SK-N-SH treated with all-trans-retinoic acid at 6 μM for 48 hours (cell line): ENCODE data around the gene DHRS12.

ENCODE experiments used
- ARNTL ChIP-seq: fragments of 450-650 bp; formaldehyde crosslinking; IDR thresholded peaks from 2 replicates; pipeline ENCODE4 v1.5.0; 2020; ENCODE audit warnings: low read depth, mild to moderate bottlenecking, moderate library complexity, borderline replicate concordance
- CREB5 ChIP-seq: fragments of 250-450 bp; sonication (Bioruptor Pico); IDR thresholded peaks from 2 replicates; pipeline ENCODE4 v1.5.1; 2020; ENCODE audit warnings: low read depth, mild to moderate bottlenecking, moderate library complexity
- CSRNP3 ChIP-seq: fragments of 250-450 bp; sonication (Bioruptor Pico); IDR thresholded peaks from 2 replicates; pipeline ENCODE4 v1.5.1; 2021; ENCODE audit warnings: mild to moderate bottlenecking, moderate library complexity
- ESRRG ChIP-seq: fragments of 250-450 bp; sonication (Bioruptor Pico); IDR thresholded peaks from 2 replicates; pipeline ENCODE4 v1.6.1; 2021; ENCODE audit warnings: mild to moderate bottlenecking
- ISL1 ChIP-seq: fragments of 250-450 bp; sonication (Bioruptor Pico); IDR thresholded peaks from 2 replicates; pipeline ENCODE4 v2.1.2; 2022; ENCODE audit warnings: mild to moderate bottlenecking, moderate library complexity
- OSR1 ChIP-seq: fragments of 250-450 bp; sonication (Bioruptor Pico); IDR thresholded peaks from 2 replicates; pipeline ENCODE4 v1.8.0; 2022; ENCODE audit warnings: moderate library complexity, mild to moderate bottlenecking, inconsistent platforms
- PATZ1 ChIP-seq: fragments of 250-450 bp; sonication (Bioruptor Pico); IDR thresholded peaks from 2 replicates; pipeline ENCODE4 v1.8.0; 2020; ENCODE audit warnings: mild to moderate bottlenecking, moderate library complexity, borderline replicate concordance
- RARB ChIP-seq: fragments of 250-450 bp; sonication (Bioruptor Pico); IDR thresholded peaks from 2 replicates; pipeline ENCODE4 v1.8.0; 2021; ENCODE audit warnings: mild to moderate bottlenecking, moderate library complexity
- SNAI2 ChIP-seq: fragments of 250-450 bp; sonication (Bioruptor Pico); IDR thresholded peaks from 2 replicates; pipeline ENCODE4 v1.5.0; 2020; ENCODE audit warnings: mild to moderate bottlenecking, moderate library complexity
- TCF4 ChIP-seq: fragments of 250-450 bp; sonication (Bioruptor Pico); IDR thresholded peaks from 2 replicates; pipeline ENCODE4 v1.8.0; 2021; ENCODE audit warnings: mild to moderate bottlenecking, moderate library complexity, borderline replicate concordance
- ZFP3 ChIP-seq: fragments of 250-450 bp; sonication (Bioruptor Pico); IDR thresholded peaks from 2 replicates; pipeline ENCODE4 v1.5.0; 2020; ENCODE audit warnings: mild to moderate bottlenecking, moderate library complexity
- ZFP30 ChIP-seq: fragments of 450-650 bp; formaldehyde crosslinking; IDR thresholded peaks from 2 replicates; pipeline ENCODE4 v1.5.0; 2022; ENCODE audit warnings: mild to moderate bottlenecking, moderate library complexity
- ZNF565 ChIP-seq: fragments of 450-650 bp; formaldehyde crosslinking; conservative IDR thresholded peaks from 2 replicates; pipeline ENCODE4 v1.5.0; 2020; ENCODE audit warnings: low read depth, mild to moderate bottlenecking, moderate library complexity

- TF ChIP-seq TCF4 (no peak), ZFP3 (no peak), ARNTL (no peak), ZNF565 (no peak), CSRNP3 (CRISPR knock-in tag) (no peak), OSR1 (CRISPR knock-in tag) (no peak), PATZ1 (CRISPR knock-in tag) (no peak), SNAI2 (CRISPR knock-in tag) (no peak), ISL1 (no peak), CREB5 (no peak), RARB (CRISPR knock-in tag) (no peak), ESRRG (CRISPR knock-in tag) (no peak), ZFP30 (CRISPR knock-in tag) (no peak)
These were observed 7.4 kb downstream of the DHRS12 start for GRCh38 chr13:51796546-51796945.
